Right lobe of liver (tissue), 6 donors: ENCODE measurements around the gene PLCB4. TPM values are rescaled to one million over a fixed set of nuclear protein-coding genes. Genes with fewer than 3 reads are reported as not detected.

Experiments
- ATAC-seq, 4 donors: fragments of 200-7000 bp; cut with Tn5 transposase; one replicate each; pipeline ENCODE4 v1.9.1; 2020; ENCODE audit warnings: mild to moderate bottlenecking in 4 of 4, moderate library complexity in 4 of 4
- DNase-seq, 3 donors: peaks; one replicate each; pipeline ENCODE4 v3.0.0-alpha.2; 2020
- H3K27ac ChIP-seq, 3 donors: fragments of 200-600 bp; one replicate each; pipeline ENCODE4 v1.8.0; 2022
- H3K27me3 ChIP-seq, 2 donors: fragments of 200-600 bp; one replicate each; pipeline ENCODE4 v1.8.0; 2022
- H3K36me3 ChIP-seq, 4 donors: fragments of 200-600 bp; sonication (generic) in 1 of 4; one replicate each; pipeline versions ENCODE4 v1.5.1 to v1.8.0; 2017 to 2022; ENCODE audit warnings: control low read depth in 1 of 4
- H3K4me1 ChIP-seq, 4 donors: fragments of 200-600 bp; sonication (generic) in 1 of 4; one replicate each; pipeline versions ENCODE4 v1.5.1 to v1.8.0; 2017 to 2022; ENCODE audit warnings: control low read depth in 1 of 4
- H3K4me3 ChIP-seq, 3 donors: fragments of 200-600 bp; one replicate each; pipeline ENCODE4 v1.8.0; 2022
- H3K9me3 ChIP-seq, 4 donors: fragments of 200-600 bp; sonication (generic) in 1 of 4; one replicate each; pipeline versions ENCODE4 v1.5.1 to v1.8.0; 2017 to 2022; ENCODE audit warnings: control low read depth in 1 of 4
- POLR2A ChIP-seq: fragments of 450-650 bp; IDR thresholded peaks from one replicate; pipeline ENCODE4 v1.6.1; 2017; ENCODE audit warnings: antibody characterized with exemption, mild to moderate bottlenecking
- WGBS: methylation state at CpG from one replicate; pipeline ENCODE4 v1.1.6; 2018; ENCODE audit warnings: low coverage, low lambda C conversion rate; ENCODE audit not compliant: insufficient coverage; ENCODE audit errors: missing lambda C conversion rate; 5-methylcytosine and 5-hydroxymethylcytosine counted together
- intact Hi-C, 2 donors: fragments of 100-400 bp; cut with DNase I; formaldehyde crosslinking; loops; one replicate each; pipeline versions ENCODE4 v1.11.2 to v1.14.1; 2022
- total RNA-seq, 6 experiments: library from RNA; depleted of rRNA in 2 of 6; stranded (reverse); fragments of >200 nt in 2 of 6; fragmentation: NEBNext Ultra II Directional in 3 of 6; extraction: Animal tissue kit (Norgen Biotek cat#: 25700) in 3 of 6; gene quantifications; one replicate each; pipeline versions ENCODE4 v1.1.0 to v1.2.4, GENCODE V29; 2016 to 2023
- TF ChIP-seq, protein P1 (sequence below), 4 donors: fragments of 200-600 bp in 3 of 4; fragments of 450-650 bp in 1 of 4; IDR thresholded peaks; one replicate each; pipeline versions ENCODE4 v1.5.1 to v1.8.0; 2016 to 2022; ENCODE audit warnings: antibody characterized with exemption in 4 of 4, mild to moderate bottlenecking in 2 of 4
- donor health status: DM: no; HTN: yes; CAD: no.
- donor health status: DM: no; HTN: no; CAD: no.
- donor health status: DM: no; HTN: no; CAD: no.
- donor health status: DM: no; HTN: yes; CAD: no.
- donor health status: DM: no; HTN: yes; CAD: no.

Gene PLCB4
- total RNA-seq, 6 experiments from 2014 or later: 0.04 to 0.20 (median 0.15) TPM

GRCh38 chr20:9367746-9368145 lies 298.9 kb downstream of the PLCB4 start:
- Histone ChIP-seq H3K9me3 (no peaks in the 10 kb centered on the region), H3K27me3 (no peaks in the 10 kb centered on the region), H3K4me3 (no peak overlapping the region), H3K4me1 (no peaks in the 10 kb centered on the region), H3K27ac (no peak overlapping the region), H3K36me3 (no peaks in the 10 kb centered on the region)
- no peak for DNase-seq
- ATAC-seq: no peak
- 32% methylated on average over 2 of the region's 2 CpGs for WGBS
- no peak for TF ChIP-seq POLR2A
- TF ChIP-seq, protein P1, sequence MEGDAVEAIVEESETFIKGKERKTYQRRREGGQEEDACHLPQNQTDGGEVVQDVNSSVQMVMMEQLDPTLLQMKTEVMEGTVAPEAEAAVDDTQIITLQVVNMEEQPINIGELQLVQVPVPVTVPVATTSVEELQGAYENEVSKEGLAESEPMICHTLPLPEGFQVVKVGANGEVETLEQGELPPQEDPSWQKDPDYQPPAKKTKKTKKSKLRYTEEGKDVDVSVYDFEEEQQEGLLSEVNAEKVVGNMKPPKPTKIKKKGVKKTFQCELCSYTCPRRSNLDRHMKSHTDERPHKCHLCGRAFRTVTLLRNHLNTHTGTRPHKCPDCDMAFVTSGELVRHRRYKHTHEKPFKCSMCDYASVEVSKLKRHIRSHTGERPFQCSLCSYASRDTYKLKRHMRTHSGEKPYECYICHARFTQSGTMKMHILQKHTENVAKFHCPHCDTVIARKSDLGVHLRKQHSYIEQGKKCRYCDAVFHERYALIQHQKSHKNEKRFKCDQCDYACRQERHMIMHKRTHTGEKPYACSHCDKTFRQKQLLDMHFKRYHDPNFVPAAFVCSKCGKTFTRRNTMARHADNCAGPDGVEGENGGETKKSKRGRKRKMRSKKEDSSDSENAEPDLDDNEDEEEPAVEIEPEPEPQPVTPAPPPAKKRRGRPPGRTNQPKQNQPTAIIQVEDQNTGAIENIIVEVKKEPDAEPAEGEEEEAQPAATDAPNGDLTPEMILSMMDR (IDR thresholded peaks at IDR 0.05): no peak
- intact Hi-C loops: no loop called here

DNA sequence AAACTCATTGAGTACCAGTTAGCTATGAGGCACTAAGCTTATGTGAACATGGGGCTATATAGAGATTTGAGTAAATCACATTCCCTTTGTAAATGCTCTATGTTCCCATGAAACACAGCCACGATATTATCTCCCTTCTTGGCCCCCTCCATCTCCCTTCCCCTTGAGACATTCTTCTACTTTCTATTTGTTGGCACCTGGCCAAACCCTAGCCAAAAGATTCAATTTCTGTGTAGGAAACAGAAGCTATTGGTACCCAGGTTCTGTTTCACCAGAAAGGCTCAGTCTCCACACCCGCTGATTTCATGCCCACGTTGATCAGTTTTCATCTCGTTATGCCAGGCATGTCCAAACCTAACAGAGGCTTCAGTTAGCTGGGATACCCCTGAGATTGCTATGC lies 300.0 kb downstream of the PLCB4 start:
- Histone ChIP-seq H3K4me3 (no peak overlapping the region), H3K27ac (no peak overlapping the region), H3K9me3 (no peaks in the 10 kb centered on the region), H3K27me3 (no peaks in the 10 kb centered on the region), H3K36me3 (no peaks in the 10 kb centered on the region), H3K4me1 (no peaks in the 10 kb centered on the region)
- no peak for DNase-seq
- TF ChIP-seq, protein P1 (IDR thresholded peaks at IDR 0.05): no peak
- TF ChIP-seq POLR2A: no peak
- intact Hi-C loops: no loop called here
- 58% methylated on average over 4 of the region's 4 CpGs for WGBS
- ATAC-seq: no peak

- no peaks in the 10 kb centered on the region for H3K36me3 ChIP-seq
- H3K4me1 ChIP-seq: no peaks in the 10 kb centered on the region
- DNase-seq (no peak), ATAC-seq (no peak)
- H3K9me3 ChIP-seq: no peaks in the 10 kb centered on the region
- intact Hi-C loops: no loop called here
- H3K27me3 ChIP-seq: no peaks in the 10 kb centered on the region
- WGBS: 62% methylated on average over 4 of the region's 4 CpGs
- H3K27ac ChIP-seq: no peak overlapping the region
- no peak overlapping the region for H3K4me3 ChIP-seq
- TF ChIP-seq, protein P1 (IDR thresholded peaks at IDR 0.05): no peak
- TF ChIP-seq POLR2A: no peak
These were observed 300.7 kb downstream of the PLCB4 start for GRCh38 chr20:9369557-9369956.

GRCh38 chr20:9374072-9374471 lies 305.2 kb downstream of the PLCB4 start:
- ATAC-seq: no peak
- intact Hi-C loops: no loop called here
- H3K9me3 ChIP-seq: no peaks in the 10 kb centered on the region
- no peak for DNase-seq
- no peaks in the 10 kb centered on the region for H3K4me1 ChIP-seq
- H3K27me3 ChIP-seq: peaks cover 0 to 4% of the 10 kb centered on the region in 2 donors
- no peak overlapping the region for H3K4me3 ChIP-seq
- no peaks in the 10 kb centered on the region for H3K36me3 ChIP-seq
- no peak overlapping the region for H3K27ac ChIP-seq
- no peak for TF ChIP-seq POLR2A
- TF ChIP-seq, protein P1 (IDR thresholded peaks at IDR 0.05): no peak
- WGBS: 44% methylated on average over 5 of the region's 5 CpGs

DNA sequence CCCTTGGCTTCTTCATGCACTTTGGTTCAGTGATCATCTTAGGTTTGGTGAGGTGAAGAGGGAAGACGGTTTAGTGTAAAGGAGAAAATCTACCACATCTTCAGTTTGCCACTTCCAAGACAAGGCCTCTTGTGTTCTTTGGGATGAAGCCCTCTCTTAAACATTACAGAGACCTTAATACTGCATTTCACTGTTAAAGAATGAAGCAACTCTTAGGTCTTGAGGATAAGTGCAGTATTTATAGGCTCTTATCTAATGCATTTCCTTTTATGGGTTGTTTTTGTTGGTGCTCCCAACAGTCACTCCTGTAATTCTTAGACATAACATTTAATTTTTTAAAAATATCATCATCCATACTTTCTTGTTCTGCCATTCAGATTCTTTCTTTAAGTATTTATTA lies 305.6 kb downstream of the PLCB4 start:
- intact Hi-C loops: no loop called here
- WGBS: 75% methylated on average over 1 of the region's 1 CpG
- ATAC-seq: no peak
- DNase-seq: no peak
- Histone ChIP-seq H3K27ac (no peak overlapping the region), H3K4me3 (no peak overlapping the region), H3K36me3 (no peaks in the 10 kb centered on the region), H3K27me3 (peaks cover 0 to 4% of the 10 kb centered on the region in 2 donors), H3K4me1 (no peaks in the 10 kb centered on the region), H3K9me3 (no peaks in the 10 kb centered on the region)
- TF ChIP-seq, protein P1 (IDR thresholded peaks at IDR 0.05): no peak
- TF ChIP-seq POLR2A: no peak
